Hematopoietic multipotent progenitor cell treated with erythropoietin and hydrocortisone succinate and interleukin-3 and kit ligand, for 6 days (in vitro differentiated cells): Measurements from ENCODE around the gene ORM2.
A peak's percentile ranks its signal among the peaks of the same experiment; 100 is the strongest.

ENCODE experiments used
- DNase-seq: peaks from one replicate; pipeline ENCODE4 v3.0.0-alpha.2; 2015

The ORM2 gene

DNA sequence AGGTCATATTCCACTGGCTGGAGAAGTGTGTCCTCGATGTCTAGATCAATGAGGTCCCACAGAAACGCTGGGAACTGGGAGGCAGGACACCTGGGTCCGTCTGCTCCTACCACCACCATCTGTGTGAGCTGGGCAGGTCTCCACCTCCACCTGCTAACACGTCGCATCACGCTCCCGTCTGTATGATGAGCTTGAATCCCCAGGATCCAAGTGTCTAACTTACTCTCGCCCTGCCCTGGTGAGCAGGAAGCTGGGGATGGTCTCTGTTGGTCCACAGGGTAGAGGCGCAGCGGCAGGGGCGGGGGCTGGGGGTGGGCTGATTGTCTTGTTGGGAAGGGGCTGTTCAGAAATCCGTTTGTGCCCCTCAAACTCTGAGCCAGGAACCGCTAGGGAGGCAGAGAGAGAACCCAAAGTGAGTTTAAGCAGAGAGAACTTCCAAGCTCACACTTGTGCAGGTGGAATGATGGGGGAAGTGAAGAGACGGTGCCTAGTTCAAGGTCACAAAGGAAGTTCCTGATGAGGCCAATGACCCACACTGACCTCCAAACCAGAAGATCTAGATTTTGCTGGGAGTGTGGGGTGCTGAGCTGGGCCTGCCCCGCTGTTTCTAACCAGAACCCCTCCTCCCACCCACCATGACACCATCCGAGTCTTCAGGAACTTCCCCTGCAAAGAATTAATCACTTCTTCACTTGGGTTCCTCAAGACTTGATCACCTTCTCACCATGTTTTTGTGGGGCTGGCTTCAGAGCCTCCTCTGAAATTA is 21.1 kb downstream of the ORM2 start:
- DNase-seq, result no peak

DNA sequence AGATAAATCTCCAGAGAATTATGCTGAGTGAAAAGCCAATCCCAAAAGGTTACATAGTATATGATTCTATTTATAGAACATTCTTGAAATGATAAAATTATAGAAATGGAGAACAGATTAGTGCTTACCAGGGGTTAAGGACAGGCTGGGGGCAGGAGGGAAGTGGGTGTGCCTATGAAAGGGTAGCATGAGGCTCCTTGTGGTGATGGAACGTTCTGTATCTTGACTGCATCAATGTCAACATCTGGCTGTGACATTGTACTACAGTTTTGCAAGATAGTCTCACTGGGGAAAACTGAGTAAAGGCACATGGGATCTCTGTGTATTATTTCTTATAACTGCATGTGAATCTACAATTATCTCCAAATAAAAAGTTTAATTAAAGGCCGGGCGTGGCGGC is 22.3 kb downstream of the ORM2 start:
- peak; percentile 34 for DNase-seq

DNA sequence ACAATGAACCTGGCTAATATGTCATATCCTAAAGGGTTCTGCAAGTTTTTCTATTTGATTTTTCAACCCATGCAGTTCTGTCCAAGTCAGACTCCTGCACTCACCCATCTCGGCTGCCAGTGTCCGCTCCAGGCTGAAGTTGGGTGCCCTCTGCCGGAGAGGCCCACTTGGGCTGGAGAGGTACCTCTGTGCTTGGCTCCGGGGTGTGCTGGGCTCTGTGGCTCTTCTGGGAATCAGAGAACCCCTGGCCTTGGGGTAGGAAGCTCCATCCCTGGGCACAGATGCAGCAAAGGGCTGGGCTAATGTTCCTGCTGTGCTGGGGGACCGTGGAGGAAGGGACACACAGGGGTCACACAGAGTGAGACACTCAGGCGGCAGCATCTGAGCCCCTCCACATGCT is 26.2 kb downstream of the ORM2 start:
- no peak for DNase-seq

DNA sequence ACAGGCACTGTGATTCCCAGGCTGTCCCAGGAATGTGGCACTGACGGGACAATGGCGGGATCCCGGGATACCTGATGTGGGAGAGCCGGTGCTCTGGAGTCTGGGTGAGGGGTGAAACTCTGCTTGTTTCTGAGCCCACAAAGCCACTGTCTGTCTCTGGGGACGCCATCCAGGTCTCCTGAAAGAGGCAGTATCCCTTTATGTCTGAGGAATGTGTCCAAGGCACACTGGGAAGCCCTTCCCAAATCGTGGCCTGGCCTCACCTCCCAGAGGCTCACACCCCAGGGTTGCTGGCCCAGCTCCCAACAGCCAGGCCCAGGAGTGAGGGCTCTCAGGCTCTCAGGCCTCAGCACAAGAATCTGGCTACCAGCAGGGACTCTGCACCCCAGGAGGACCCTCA is 27.1 kb downstream of the ORM2 start:
- no peak for DNase-seq

DNA sequence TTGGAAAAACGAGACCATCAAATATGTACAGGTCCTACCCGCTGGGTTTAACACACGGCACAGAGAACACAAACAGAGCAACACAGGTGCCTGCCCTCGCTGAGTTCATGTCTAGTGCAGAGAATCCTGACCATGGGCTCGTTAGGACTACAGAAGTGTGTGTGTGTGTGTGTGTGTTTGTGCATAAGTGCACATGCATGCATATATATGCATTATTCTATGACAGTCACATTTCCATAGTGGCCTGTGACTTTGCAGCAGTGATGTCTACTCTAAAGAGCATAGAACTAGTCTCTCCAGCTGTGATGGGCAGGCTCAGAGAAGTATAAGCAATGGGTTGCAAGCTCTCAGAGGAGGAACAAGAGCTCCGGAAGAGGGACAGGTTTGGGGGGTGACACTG is 27.7 kb downstream of the ORM2 start:
- DNase-seq, result no peak

DNA sequence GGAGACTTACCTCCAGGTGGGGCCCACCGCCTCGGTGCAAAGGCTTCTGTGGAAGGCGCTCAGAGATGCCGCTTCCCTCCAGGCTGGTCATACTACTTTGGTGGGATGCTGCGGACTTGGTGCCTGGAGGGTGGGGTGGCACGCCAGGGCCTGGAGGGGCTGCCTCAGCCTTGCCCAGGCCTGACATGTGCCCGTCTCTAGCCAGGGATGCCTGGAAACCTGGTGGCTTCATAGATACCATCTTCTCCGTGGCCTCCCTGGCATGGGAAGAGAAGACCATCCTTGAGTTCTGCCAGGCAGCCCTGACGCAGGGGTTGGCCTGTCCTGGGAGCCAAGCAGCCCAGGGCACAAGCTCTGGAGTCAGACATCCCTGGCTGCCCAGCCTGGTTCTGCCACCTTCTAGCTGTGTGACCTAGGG is 28.3 kb downstream of the ORM2 start:
- DNase-seq, result no peak

DNA sequence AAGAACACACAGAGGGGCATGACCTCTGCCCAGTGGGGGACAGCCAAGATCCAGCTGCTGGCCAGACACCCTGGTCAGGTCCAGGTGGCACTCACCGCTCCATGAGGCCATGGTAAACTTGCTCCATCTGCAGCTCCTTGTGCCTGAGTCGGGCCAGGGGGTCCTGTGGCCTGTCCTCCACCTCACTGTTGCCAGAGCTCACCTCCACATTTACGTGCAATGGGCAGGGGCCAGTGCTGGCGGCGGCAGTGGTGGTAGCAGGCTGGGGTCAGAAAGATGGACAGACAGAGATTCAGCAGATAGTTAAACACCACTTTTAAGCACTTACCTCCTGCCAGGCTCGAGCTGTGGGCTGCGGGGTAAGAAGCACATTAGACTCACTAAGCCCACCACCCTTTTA is 30.1 kb downstream of the ORM2 start:
- DNase-seq, result no peak

DNA sequence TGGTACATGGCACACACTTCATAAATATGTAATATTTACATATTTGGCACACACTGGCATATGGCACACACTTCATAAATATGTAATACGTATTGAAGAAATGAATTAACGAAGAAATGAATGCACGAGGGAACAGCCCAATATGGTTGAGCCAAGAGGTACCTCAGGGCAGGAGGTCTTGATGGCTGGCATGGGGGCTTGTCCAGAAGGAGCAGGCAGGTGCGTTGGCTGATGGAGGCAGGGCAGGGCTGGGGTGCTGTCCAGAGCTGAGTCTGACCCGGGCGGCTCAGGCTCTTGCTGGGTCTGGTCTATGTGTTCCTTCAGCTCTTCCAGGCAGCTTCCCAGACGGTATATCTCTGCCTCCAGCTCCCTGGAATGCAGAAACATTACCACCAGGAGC is 31.9 kb downstream of the ORM2 start:
- DNase-seq, result no peak

DNA sequence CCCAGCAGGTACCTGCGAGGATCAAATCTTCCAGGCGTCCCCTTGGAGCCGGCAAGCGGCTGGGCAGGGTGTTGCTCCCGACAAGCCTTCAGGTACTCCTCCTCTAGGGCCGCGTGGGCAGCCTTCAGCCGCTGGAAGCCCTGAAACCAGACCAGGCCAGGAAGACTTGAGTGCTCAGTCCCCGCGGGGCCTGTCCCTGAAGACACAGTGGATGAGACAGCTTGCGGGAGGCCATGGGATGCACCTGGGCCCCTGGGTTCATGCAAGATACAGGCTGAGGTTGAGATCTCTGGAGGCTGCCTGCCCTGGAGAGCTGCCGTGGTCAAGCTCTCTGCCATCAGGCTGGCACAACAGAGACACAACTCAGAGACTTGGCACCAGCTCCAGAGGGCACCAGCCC is 32.7 kb downstream of the ORM2 start:
- DNase-seq, result no peak

DNA sequence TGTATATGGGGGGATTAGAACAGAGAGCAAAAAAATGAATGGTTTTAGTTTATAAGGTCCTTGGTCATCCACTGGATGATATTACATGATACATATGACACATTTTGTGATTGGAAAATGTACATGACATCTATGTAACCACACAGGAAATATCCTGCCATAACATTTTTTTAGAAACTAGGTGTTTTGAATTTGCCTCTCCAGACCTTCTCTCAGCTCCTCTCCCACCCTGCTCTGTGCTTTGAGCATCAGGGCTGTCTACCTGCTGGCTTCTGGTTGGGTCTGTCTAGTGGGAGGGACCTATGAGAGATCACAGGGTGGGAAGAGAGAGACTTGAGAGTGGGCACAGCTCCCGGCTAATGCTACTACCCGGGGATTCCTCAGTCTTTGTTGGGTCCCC is 33.8 kb downstream of the ORM2 start:
- DNase-seq, result no peak

DNA sequence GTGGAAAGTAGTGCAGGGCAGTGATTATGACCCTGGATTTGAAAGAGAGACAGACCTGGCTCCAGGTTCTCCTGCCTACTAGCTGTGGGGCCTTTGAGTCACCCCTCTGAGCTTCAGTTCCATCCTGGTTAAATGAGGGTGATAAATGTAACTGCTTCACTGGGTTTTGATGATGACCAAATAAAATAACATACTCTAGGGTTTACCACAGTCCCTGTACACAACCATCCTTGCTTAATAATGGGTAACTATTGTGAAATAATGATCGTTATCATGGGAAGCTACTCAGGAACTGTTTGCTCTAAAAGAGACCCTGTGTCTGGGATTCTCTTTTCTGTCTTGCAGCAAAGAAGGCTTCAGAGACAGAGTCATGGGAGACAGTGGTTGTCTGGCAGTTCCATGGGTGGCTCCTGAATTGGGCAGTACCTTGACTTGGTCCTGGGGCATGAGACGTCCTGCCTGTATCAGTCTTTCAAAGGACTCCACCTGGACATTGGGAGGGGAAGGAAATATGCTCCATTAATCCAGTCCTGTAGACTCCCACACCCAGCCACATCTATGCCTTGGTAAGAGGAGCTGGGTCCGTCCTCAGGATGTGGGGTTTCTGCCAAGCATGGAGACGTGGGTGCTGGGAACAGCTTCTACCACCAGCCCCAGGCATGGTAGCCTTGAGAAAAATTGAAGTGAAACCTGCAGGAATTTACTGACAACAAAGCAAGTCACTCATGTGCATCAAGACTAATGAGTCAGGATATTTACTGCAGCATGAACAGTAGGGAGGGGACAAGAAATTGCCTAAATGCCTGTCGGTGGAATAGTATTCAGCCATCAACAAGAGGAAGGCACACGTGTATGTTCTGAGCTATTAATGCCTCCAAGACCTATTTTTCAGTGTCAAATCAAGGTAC is 34.7 kb downstream of the ORM2 start:
- peak; percentile 76 for DNase-seq

DNA sequence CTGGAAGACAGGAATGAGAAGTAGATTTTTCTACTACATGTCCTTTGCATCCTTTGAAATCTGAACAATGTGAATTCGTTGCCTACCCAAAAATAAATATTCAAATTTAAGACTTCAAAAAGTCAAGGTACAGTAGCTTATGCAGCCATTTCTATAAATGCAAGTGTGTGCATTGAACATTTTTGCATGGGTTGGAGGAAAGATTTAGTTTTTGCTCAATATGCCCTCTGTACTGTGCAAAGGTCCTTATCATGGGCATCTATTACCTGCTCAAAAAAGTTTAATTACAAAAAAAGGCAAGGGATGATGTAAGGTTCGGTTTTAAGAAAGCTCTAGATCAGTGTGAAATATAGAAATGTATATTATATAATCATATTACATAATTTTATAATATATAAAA is 35.5 kb downstream of the ORM2 start:
- DNase-seq, result no peak

DNA sequence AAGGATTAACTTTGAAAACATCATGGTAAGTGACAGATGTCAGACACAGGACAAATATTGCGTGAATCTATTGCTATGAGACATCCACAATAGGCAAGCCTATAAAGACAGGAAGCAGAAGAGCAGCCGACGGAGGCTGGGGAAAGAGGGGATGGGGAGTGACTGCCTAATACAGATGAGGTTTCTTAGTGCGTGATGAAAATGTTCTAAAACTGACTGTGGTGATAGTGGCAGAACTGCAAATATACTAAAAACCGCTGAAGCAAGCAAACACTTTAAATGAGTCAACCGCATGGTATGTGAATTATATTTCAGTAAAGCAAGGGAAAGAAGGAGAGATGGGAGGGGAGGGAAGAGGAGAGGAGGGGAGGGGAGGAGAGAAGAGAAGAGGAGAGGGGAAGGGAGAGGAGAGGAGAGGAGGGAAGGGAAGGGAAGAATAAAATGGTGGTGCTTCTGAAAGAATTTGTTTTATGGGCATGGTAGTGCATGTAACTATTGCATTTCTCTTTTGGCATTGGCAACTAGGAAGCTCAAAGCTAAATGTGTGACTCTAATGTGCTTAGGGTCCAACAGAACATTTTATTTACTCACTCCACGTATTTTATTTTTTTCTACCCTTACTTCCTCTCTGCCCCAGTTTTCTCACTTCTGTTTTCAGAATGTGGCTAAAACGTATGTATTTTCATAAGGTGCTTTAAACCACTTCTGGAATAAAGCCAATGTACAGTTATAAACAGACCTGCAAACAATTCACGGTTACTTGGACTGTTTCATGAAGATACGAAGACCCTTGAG is 36.9 kb downstream of the ORM2 start:
- peak; percentile 43 for DNase-seq

DNA sequence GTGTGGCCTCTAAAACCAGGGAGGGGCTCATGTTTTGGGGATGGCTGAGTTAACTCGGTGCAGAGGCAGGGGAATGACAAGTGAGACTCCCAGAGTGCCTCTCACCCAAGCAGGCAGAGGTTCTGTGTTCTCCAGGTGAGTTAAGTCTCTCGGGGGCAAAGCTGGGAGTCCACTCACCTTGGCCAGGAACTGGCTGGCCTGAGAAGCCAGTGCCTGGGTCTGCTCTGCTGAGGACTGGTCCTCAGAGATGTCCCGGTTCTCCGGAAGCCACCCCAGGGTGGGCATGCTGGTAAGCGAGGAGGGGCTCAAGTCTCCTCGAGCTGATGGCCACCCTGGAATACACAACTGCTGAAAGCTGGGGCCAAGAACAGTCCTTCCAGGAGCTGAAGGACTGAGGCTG is 37.7 kb downstream of the ORM2 start:
- no peak for DNase-seq

DNA sequence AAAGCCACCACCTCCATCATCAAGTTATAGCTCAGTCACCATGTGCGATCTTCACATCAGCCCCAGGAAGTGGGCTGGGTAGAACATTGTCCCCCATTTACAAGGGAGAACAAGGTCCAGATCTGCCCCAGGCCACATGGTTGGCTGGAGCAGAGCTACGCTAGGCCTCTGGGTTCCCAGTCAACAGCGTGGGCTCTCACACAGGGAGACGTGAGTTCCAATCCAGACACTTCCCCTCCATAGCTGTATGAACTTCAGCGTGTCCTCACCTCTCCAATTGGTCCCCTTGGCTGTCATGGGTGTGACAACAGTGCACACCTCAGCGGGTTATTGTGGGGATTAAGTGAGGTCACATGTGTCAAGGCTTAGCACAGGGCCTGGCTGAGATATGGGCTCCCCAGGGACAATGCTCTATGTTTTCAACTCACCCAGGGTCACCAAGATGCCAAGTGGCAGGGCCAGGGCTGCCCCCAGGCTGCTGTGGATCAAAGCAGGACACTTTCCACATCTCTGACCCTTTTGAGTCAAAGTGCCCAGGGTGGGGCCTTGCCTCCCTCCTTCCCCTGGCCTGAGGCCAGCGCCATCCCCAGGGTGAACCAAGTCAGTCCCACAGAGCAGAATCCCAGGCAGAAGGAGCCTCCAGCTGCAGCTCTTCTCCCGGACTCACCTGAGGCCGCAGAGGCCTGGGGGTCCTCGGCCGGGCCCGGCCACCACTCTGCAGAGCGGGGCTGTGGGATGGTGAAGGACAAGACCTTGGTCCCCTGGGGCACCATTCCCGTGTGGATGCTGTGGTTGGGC is 38.3 kb downstream of the ORM2 start:
- DNase-seq, result no peak

DNA sequence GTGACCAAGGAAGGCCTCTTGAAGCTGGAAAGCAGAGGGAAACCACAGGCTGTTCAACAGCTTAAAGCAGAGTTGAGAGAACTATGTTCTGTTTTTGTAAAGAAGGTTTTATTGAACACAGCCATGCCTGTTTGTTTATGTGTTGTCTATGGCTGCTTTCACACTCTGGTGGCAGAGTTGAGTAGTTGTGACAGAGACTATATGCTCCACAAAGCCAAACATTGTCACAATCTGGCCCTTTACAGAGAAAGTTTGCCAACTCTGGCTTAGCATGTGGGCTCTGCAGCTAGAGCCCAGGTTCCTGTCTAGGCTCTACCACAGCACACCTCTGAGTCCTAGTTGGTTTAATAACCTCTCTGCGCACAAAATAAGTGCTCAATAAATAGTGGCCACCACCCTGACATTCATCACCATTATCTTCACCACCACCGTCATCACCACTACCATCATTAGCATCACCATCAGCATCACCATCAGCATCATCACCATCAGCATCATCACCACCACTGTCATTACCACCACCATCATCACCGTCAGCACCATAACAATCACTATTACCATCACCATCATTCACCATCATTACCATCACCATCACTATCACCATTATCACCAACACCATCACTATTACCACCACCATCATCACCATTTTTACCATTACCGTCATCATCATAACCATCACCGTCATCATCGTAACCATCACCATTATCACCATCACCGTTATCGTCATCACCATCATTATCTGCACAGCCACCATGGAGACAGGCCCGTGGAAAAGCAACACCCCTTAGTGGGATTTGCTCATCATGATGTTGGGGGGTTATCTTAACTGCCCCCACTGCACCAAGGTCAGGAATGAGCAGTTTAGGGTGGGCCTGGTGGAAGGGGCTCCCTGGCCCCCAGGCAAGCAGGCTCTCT is 39.8 kb downstream of the ORM2 start:
- DNase-seq, result no peak

DNA sequence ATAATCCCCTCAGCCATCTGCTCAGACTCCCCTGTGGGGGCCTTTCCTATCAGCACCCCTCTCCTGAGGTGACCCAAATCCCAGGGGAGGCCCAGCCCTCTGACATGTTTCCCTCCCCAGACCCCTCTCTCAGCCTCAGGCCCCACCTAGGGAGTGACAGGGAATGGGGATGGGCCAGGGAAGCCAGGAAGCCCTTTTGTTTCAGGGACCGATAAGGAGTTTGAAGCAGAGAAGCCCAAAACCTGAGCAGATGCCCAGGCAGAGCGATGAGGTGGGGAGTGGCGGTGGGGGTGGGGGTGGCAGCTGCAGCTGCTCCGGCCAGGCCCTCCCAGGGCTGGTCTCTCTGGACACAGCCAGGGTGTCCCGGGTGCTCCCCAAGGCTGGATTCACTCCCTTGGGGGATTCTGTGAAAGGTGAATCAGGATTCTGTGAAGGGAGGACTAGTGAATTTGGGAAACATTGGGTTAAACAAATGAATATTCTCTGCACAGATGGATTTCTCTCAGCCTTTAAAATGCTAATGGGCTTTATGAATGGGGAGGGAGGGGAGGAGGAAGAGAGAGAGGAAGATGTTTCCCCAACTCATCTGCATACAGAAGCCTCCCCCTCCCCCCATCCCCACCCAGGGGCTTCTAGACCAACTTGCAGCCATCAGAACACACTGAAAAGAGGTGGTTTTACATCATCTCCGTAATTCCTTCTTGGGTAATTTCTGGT is 40.7 kb downstream of the ORM2 start:
- DNase-seq, result no peak

DNA sequence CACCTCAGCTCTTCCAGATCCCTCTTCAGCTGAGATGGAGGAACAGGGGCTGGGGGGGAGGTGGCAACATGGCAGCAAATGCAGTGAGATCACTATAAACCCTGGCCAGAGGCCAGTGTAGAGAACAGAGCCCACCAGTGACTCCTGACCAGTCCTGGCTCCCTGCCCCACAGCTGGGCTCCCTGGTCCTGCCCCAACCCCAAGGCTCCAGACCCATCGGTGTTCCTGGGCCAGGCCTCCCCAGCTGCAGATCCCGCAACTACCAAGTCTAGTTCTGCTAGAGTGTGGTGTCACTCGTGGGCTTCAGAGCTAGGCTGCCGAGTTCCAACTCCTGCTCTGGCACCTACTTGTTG is 41.3 kb downstream of the ORM2 start:
- DNase-seq, result no peak

DNA sequence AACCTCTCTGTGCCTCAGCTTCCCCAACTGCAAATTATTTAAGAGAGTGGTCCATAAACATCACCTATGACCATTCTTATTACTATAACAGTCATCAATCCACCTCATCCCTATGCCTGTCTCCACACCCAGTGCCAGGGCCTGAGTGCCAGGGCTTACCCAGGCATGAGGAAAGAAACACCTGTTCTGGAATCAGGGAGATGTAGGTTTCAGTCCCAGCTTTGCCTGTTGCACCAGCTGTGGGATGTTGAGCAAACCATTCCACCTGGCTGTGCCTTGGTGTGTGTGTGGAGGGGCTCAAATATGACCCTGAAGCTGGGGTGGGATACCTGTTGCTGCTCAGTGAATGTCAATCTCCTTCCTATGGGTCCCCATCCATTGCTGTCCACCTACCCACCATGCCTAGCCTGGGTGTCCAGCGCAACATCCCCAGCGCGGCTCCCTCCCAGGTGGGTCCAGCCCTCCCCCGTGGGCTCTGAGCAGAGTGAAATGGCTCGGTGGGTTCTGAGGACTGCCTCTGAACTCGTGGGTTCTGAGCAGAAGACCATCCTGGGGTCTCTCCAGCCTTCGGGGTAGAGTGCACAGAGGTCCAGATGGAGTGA is 41.8 kb downstream of the ORM2 start:
- DNase-seq, result no peak
